ENCODE data around the gene PFKFB3.
"Not testable (repeated sequence)": the region's sequence is repeated elsewhere in the genome, so short reads cannot be mapped to it uniquely, and the experiment has no call there.

PFKFB3 gene

DNA sequence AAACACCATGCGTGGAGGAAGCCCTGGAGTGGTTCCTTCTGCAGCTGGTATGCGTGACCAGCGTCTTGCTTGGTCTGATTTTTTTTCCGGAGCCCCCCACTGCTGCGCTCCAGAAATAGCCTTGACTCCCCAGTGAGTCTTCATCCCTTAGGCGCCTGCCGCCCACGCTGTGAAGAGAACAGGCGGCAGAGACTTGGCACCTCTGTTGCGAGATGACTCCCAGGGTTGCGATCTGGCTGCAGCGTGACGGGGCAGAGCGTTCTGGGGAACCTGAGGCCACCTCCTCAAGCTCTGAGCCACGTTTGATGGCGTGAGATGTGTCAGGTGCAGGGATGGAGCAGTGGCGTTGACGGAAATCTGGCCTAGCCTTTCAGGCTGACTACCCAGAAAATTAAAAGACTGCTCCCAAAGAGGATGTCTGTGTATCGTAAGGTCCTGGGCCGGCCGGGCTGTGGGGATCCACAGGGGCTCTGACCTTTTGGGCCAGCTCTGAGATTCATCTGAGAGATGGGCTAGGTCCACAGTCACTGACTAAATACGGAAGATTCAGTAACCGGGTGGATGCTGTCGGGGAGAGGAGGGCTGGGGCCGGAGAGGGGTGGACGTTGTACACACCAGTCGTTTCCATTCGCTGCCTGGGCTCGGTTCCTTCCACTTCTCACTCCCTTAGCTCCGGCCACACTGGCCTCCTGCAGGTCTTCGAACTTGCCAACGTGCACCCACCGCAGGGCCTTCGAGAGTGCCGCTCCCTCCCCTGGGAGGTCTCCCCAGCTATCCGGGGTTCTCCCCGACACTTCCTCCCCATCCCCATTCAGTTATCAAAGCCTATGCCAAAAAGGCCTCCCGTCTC, 33.8 kb downstream of the PFKFB3 start:
- DNase-seq (ENCODE audit: low spot score), result no peak

- DNase-seq (ENCODE audit: low spot score), result no peak
Observed at GRCh38 chr10:6237199-6237530, 34.4 kb downstream of the PFKFB3 start.

DNA sequence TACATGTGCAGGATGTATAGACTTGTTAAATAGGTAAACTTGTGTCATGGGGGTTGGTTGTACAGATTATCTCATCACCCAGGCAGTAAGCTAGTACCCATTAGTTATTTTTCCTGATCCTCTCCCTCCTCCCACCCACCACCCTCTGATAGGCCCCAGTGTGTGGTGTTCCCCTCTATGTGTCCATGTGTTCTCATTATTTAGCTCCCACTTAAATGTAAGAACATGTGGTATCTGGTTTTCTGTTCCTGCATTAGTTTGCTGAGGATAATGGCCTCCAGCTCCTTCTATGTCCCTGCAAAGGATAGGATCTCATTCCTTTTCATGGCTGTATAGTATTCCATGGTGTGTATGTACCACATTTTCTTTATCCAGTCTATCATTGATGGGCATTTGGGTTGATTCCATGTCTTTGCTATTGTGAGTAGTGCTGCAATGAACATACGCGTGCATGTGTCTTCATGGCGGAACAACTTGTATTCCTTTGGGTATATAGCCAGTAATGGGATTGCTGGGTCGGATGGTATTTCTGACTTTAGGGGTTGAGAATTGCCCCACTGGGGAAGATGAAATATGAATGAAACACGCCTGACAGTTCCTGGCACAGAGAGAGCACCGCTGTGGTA, 36.0 kb downstream of the PFKFB3 start:
- not testable (repeated sequence) for DNase-seq (ENCODE audit: low spot score)

GRCh38 chr10:6239213-6239991, 36.7 kb downstream of the PFKFB3 start:
- DNase-seq (ENCODE audit: low spot score), result peak; percentile 9

DNA sequence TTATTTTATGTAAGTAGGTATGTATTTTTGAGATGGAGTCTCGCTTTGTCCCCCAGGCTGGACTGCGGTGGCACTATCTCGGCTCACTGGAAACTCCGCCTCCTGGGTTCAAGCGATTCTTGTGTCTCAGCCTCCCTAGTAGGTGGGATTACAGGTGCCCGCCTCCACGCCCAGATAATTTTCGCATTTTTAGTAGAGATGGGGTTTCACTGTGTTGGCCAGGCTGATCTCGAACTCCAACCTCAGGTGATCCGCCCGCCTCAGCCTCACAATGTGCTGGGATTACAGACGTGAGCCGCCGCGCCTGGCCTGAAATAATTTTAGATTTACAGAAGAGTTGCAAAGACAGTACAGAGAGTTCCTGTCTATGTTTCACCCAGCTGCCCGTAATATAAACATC, 37.5 kb downstream of the PFKFB3 start:
- no peak for DNase-seq (ENCODE audit: low spot score)

GRCh38 chr10:6242089-6242488, 39.4 kb downstream of the PFKFB3 start:
- no peak for DNase-seq (ENCODE audit: low spot score)

DNA sequence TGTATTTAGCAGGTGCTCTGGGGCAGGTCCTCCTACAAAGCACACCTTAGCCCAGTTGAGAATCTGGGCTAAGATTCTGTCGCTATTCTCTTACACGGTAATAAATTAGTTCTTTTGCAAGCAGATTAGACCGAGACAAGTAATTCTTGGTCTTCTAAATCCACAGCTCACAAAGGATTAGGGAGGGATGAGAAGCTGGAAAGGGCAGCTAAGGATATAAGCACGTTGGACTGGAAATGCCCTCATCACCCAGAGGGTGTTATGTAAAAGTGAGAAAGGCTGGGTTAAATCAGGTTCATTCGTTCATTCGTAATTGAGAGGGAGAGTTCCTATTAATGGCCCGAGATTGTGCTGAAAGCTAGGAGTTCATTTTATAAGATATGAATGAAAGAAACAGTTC, 41.8 kb downstream of the PFKFB3 start:
- no peak for DNase-seq (ENCODE audit: low spot score)

DNA sequence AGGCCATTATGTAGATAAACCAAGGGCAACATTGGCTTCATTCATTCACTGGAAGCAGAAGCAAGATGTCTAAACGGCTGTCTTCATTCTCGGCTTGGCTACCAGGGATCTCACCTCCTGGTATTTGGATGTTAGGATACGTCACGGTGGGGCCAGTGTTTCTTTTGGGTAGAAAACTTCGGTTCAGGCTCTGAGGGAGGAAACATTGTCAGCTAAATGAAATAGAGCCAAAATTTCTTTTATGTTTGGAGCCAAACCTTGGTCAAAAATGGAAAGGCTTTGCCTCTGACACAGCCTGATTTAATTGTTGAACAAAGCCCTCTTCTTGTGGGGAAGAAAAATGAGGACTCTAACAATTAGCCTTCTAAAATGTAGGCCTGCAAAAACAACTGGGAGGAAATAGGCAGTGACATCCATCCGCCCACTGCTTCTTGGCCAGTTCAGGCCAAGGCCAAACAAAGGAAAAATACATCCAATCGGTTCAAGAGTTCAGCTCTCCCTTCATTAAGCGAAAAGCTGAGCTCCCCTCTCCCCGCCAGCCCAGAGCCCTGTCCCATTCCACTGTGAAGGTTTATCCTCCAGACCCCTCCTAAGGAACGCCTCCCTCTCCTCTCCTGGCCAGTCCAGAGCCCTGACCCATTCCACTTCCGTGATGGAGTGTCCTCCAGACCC, 44.4 kb downstream of the PFKFB3 start:
- DNase-seq (ENCODE audit: low spot score), result no peak

DNA sequence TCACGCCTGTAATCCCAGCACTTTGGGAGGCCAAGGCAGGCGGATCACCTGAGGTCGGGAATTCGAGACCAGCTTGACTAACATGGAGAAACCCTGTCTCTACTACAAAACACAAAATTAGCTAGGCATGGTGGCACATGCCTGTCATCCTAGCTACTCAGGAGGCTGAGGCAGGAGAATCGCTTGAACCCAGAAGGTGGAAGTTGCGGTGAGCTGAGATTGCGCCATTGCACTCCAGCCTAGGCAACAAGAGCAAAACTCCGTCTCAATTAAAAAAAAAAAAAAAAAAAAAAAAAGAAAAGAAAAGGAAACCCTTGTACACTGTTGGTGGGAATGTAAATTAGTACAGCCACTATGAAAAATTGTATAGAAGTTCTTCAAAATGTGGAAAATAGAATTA, 46.2 kb downstream of the PFKFB3 start:
- DNase-seq (ENCODE audit: low spot score), result not testable (repeated sequence)

DNA sequence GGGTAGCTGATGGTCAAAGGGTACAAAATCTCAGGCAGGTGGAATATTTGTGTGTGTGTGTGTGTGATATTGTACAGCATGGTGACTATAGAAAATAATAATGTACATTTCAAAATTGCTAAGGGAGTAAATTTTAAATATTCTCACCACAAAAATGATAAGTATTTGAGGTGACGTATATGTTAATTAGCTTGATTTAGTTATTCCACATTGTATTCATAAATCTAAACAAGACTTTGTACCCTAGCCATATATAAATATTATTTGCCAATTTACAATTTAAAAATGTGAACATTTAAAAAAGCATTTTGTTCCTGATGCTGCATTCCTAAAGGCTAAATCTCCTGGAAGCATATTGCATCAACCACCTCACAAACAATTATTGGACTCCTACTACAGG, 47.0 kb downstream of the PFKFB3 start:
- no peak for DNase-seq (ENCODE audit: low spot score)

DNA sequence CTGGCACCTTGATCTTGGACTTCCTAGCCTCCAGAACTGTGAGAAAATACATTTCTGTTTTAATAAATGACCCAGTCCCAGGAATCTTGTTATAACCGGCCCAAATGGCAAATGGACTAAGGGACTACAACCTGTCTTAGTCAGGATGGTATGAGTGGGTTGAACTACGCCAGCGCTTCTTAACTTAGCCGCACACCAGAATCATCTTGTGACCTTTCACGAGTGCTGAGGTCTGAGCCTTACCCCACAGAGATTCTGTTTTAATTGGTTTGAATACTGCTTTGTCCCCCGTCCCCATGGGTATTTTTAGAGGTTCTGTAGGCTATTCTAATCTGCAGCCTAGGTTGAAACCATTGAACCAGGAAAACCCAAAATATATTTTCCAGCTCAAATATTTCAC, 48.0 kb downstream of the PFKFB3 start:
- DNase-seq (ENCODE audit: low spot score), result no peak

- no peak for DNase-seq (ENCODE audit: low spot score)
Observed at GRCh38 chr10:6254201-6254600, 51.5 kb downstream of the PFKFB3 start.

DNA sequence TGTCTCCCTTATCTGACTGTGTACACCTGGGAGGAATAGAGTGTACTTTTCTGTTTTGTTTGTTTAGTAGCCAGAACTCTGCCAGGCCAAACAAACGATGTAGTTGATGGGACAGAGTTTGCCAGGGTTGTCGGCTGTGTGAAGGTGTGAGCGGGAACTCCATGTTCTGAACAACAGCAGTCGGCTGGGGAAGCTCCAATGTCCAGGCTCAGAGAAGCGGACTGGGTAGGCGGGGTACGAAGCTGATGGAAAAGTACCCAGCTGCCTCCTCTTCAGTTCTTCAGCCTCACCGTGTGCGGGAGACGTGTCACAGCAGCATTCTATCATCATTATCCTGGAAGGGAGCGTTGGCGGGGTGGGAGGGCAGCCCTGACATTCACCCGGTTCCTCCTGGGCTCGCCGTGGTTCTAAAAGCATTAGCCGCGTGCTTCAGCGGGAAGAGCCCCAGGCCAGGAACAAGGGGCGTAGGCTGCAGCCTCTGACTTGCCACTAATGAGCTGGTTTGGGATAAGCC, 52.9 kb downstream of the PFKFB3 start:
- no peak for DNase-seq (ENCODE audit: low spot score)

- DNase-seq (ENCODE audit: low spot score), result no peak
Observed at GRCh38 chr10:6256439-6256838, 53.7 kb downstream of the PFKFB3 start.

- DNase-seq (ENCODE audit: low spot score), result no peak
Observed at GRCh38 chr10:6259153-6259552, 56.4 kb downstream of the PFKFB3 start.

DNA sequence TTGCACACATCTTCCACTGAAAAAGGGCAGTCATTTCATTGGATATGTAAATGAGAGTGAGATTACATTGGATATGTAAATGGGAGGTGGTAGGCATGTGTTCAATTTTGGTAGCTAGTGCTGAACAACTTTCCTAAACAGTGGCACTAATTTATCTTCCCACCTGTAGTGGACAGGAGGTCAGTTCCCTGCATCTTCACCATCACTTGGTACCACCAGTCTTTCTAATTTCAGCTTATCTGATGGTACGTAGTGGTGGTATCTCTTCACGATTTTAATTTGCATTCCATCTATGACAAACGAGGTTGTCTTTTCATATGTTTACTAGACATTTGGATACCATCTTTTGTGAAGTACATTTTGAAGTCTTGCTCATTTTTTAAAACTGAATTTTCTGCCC, 58.1 kb downstream of the PFKFB3 start:
- no peak for DNase-seq (ENCODE audit: low spot score)

DNA sequence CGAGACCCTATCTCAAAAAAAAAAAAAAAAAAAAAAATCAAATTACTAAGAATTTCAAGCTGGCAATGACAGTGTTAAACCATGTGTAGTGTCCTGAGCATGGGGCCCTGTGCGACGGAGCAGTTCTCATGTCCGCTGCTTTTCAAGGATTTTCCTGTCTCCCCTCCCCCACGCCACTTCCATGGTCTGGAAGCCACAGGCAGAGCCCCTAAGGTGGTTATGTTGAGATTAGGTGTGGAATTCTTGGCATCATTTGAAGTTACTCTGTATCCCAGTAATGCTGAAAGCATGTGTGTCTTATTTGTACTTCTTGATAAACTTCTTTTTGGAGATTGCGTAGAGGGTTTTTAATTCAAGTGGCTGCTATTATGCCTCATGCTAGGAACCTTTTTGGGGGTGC, 65.2 kb downstream of the PFKFB3 start:
- DNase-seq (ENCODE audit: low spot score), result no peak

GRCh38 chr10:6269432-6269831, 66.7 kb downstream of the PFKFB3 start:
- DNase-seq (ENCODE audit: low spot score), result no peak

GRCh38 chr10:6269953-6270867, 67.5 kb downstream of the PFKFB3 start:
- no peak for DNase-seq (ENCODE audit: low spot score)

DNA sequence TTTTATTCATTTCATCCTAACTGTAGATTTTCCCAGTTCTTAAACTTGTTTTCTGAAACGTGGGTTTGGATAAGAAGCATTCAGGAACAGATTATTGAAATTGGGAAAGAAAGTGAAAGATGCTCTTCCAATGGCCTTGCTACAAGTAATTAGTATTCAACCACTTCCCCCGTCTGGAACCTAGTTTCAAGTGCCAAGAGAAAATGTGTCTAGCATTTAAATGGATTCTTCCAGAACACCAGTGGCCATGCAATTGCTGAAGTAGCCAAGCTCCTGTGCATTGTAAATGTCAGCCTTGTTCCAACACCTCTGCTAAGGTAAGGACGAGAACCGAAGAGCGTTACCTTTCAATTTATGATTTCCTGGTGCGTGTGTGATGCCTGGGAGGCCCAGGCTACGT, 68.2 kb downstream of the PFKFB3 start:
- no peak for DNase-seq (ENCODE audit: low spot score)

- DNase-seq (ENCODE audit: low spot score), result no peak
Observed at GRCh38 chr10:6271663-6272062, 68.9 kb downstream of the PFKFB3 start.

All from hematopoietic multipotent progenitor cell treated with erythropoietin and hydrocortisone succinate and interleukin-3 and kit ligand, for 15 days (in vitro differentiated cells).